GM19025 (cell line): ENCODE results near the gene ADAMTS5.

Experiments used
- ATAC-seq: cut with Tn5 transposase; IDR thresholded peaks from one replicate; pipeline ENCODE4 v1.9.1; 2021; ENCODE audit warnings: mild to moderate bottlenecking, low read depth, moderate library complexity; ENCODE audit not compliant: unreplicated experiment

The ADAMTS5 gene

GRCh38 chr21:26967062-26967913 lies at the start of gene ADAMTS5:
Gene ADAMTS5 (minus strand): TSS chr21:26967088. CDS start chr21:26966391, 697 bp downstream.
- no peak for ATAC-seq

GRCh38 chr21:27001526-27001925 lies 34.6 kb upstream of the ADAMTS5 start:
- ATAC-seq: no peak

- no peak for ATAC-seq
Observed at GRCh38 chr21:26983576-26983975, 16.7 kb upstream of the ADAMTS5 start.

GRCh38 chr21:26982767-26983166 lies 15.9 kb upstream of the ADAMTS5 start:
- no peak for ATAC-seq

GRCh38 chr21:26977746-26978145 lies 10.9 kb upstream of the ADAMTS5 start:
- ATAC-seq: no peak

- no peak for ATAC-seq
Observed at GRCh38 chr21:26973226-26973625, 6.3 kb upstream of the ADAMTS5 start.

- no peak for ATAC-seq
Observed at GRCh38 chr21:26972192-26972591, 5.3 kb upstream of the ADAMTS5 start.

GRCh38 chr21:26969971-26970725 lies 3.3 kb upstream of the ADAMTS5 start:
- ATAC-seq: no peak

GRCh38 chr21:26966649-26967061 lies 233 bp downstream of the ADAMTS5 start:
- no peak for ATAC-seq

- ATAC-seq: no peak
Observed at GRCh38 chr21:26965907-26966581, 844 bp downstream of the ADAMTS5 start.

- ATAC-seq: no peak
Observed at GRCh38 chr21:26965040-26965906, 1.6 kb downstream of the ADAMTS5 start.

GRCh38 chr21:26964170-26964778 lies 2.6 kb downstream of the ADAMTS5 start:
- no peak for ATAC-seq

GRCh38 chr21:26962621-26963181 lies 4.2 kb downstream of the ADAMTS5 start:
- ATAC-seq: no peak

GRCh38 chr21:26961698-26962097 lies 5.2 kb downstream of the ADAMTS5 start:
- ATAC-seq: no peak

GRCh38 chr21:26958788-26959187 lies 8.1 kb downstream of the ADAMTS5 start:
- no peak for ATAC-seq

GRCh38 chr21:26956813-26957212 lies 10.1 kb downstream of the ADAMTS5 start:
- ATAC-seq: no peak

GRCh38 chr21:26956216-26956615 lies 10.7 kb downstream of the ADAMTS5 start:
- ATAC-seq: no peak

GRCh38 chr21:26954662-26955121 lies 12.2 kb downstream of the ADAMTS5 start:
- ATAC-seq: no peak

- ATAC-seq: no peak
Observed at GRCh38 chr21:26952374-26953066, 14.4 kb downstream of the ADAMTS5 start.
